ENCODE data around the gene NBEAL1.
"Not testable (repeated sequence)": the region's sequence is repeated elsewhere in the genome, so short reads cannot be mapped to it uniquely, and the experiment has no call there.

- not testable (repeated sequence) for TF ChIP-seq CEBPB (IDR thresholded peaks at IDR 0.05; ENCODE audit: low read depth); JUND (IDR thresholded peaks at IDR 0.05); RAD21 (IDR thresholded peaks at IDR 0.05; ENCODE audit: low read depth); CTCF (IDR thresholded peaks at IDR 0.05 in 2 of 3, conservative IDR thresholded peaks at IDR 0.05 in 1 of 3; ENCODE audit: borderline replicate concordance in 1 of 3, insufficient read depth in 1 of 3, low read depth in 2 of 3, low read length in 2 of 3); POLR2AphosphoS5 (IDR thresholded peaks at IDR 0.05; ENCODE audit: low read depth, low read length); MAX (IDR thresholded peaks at IDR 0.05); REST (IDR thresholded peaks at IDR 0.05; ENCODE audit: low read depth); EZH2 (IDR thresholded peaks at IDR 0.05); POLR2A (IDR thresholded peaks at IDR 0.05; ENCODE audit: borderline replicate concordance, extremely low read depth, insufficient read depth, insufficient read length)
These were observed 45.3 kb upstream of the NBEAL1 start for GRCh38 chr2:202969404-202969803.

Measured in HCT116 (cell line).